Panc1 (cell line): ENCODE measurements around the gene MYH10. TPM values are rescaled to one million over a fixed set of nuclear protein-coding genes. Genes with fewer than 3 reads are reported as not detected.

Source experiments
- ATAC-seq: fragments of 200-7000 bp; cut with Tn5 transposase; 2 replicates; pipeline ENCODE4 v1.9.1; 2020; ENCODE audit warnings: mild to moderate bottlenecking, moderate library complexity
- BruUV-seq: library from RNA; stranded (reverse); fragments of 400-500 nt; replicated peaks from 2 replicates; lab custom pipeline; 2021; lab: Mats Ljungman, UMichigan
- CTCF ChIA-PET: fragments of 300-600 bp; sonication (Branson Sonifier 250); formaldehyde crosslinking; loops from one replicate; lab custom pipeline; 2022; ENCODE audit warnings: antibody characterized with exemption; lab: Charles Lee
- POLR2A ChIA-PET: fragments of 300-600 bp; sonication (Branson Sonifier 250); formaldehyde crosslinking; loops from one replicate; lab custom pipeline; 2022; ENCODE audit warnings: antibody characterized with exemption; lab: Charles Lee
- DNase-seq: peaks from one replicate; pipeline ENCODE4 v3.0.0-alpha.2; 2010; ENCODE audit warnings: low read depth, low spot score
- H3K27ac ChIP-seq: 2 replicates; pipeline ENCODE4 v1.5.1; 2011; ENCODE audit warnings: mild to moderate bottlenecking, low read length, inconsistent platforms
- H3K27me3 ChIP-seq: fragments of 200-500 bp; sonication (Bioruptor generic); 2 replicates; pipeline ENCODE4 v1.6.0; 2014; ENCODE audit warnings: low read length, inconsistent platforms; ENCODE audit not compliant: control insufficient read depth, insufficient read depth
- H3K36me3 ChIP-seq: fragments of 200-500 bp; sonication (Bioruptor generic); 2 replicates; pipeline ENCODE4 v1.5.1; 2014; ENCODE audit warnings: inconsistent platforms, mild to moderate bottlenecking, low read length, moderate library complexity; ENCODE audit not compliant: control insufficient read depth, insufficient read depth
- H3K4me1 ChIP-seq: 2 replicates; pipeline ENCODE4 v1.5.1; 2011; ENCODE audit warnings: inconsistent platforms, mild to moderate bottlenecking, low read length, moderate library complexity; ENCODE audit not compliant: control insufficient read depth, insufficient read depth
- H3K4me3 ChIP-seq, 2 experiments: 2 replicates each; pipeline ENCODE4 v1.5.1; 2011 to 2012; ENCODE audit warnings: low read depth in 2 of 2, low read length in 2 of 2, mild to moderate bottlenecking in 2 of 2, inconsistent platforms in 1 of 2, moderate library complexity in 1 of 2
- H3K9me3 ChIP-seq: fragments of 200-500 bp; sonication (Bioruptor generic); 2 replicates; pipeline ENCODE4 v1.5.1; 2014; ENCODE audit warnings: low read depth, mild to moderate bottlenecking, inconsistent platforms, low read length, moderate library complexity; ENCODE audit not compliant: control insufficient read depth, insufficient read depth
- POLR2AphosphoS5 ChIP-seq: IDR thresholded peaks from 2 replicates; pipeline ENCODE4 v1.6.1; 2012; ENCODE audit warnings: mild to moderate bottlenecking, low read depth, low read length, moderate library complexity
- SIN3A ChIP-seq: IDR thresholded peaks from 2 replicates; pipeline ENCODE4 v1.6.1; 2012; ENCODE audit warnings: low read depth, mild to moderate bottlenecking, low read length, moderate library complexity, borderline replicate concordance; ENCODE audit not compliant: insufficient read depth
- TCF7L2 ChIP-seq: IDR thresholded peaks from 2 replicates; pipeline ENCODE4 v1.6.1; 2011; ENCODE audit warnings: mild to moderate bottlenecking, low read depth, low read length, inconsistent platforms
- in situ Hi-C: cut with HindIII; loops from 2 replicates; pipeline ENCODE4 v1.10.0; 2016; ENCODE audit warnings: low sequenced_read_pairs, low pct_unique_long_range_greater_than_20kb
- intact Hi-C: fragments of 100-400 bp; cut with micrococcal nuclease; formaldehyde crosslinking; loops from one replicate; pipeline ENCODE4 v1.10.0; 2022; ENCODE audit not compliant: unreplicated experiment
- total RNA-seq: library from RNA; stranded (reverse); gene quantifications from one replicate; pipeline ENCODE4 v1.2.1, GENCODE V29; 2021; ENCODE audit not compliant: unreplicated experiment
- TF ChIP-seq, protein P1 (sequence below): fragments of 450-650 bp; IDR thresholded peaks from 2 replicates; pipeline ENCODE4 v1.5.1; 2017; ENCODE audit warnings: mild to moderate bottlenecking
- TF ChIP-seq, protein P2 (sequence below), 2 experiments: IDR thresholded peaks; 2 replicates each; pipeline ENCODE4 v1.6.1; 2011 to 2012; ENCODE audit warnings: low read depth in 2 of 2, control low read depth in 1 of 2, low read length in 1 of 2, mild to moderate bottlenecking in 1 of 2, moderate library complexity in 1 of 2; ENCODE audit not compliant: insufficient read depth in 1 of 2

MYH10 gene
- total RNA-seq, 1 experiment from 2014 or later: 36.5 TPM

DNA sequence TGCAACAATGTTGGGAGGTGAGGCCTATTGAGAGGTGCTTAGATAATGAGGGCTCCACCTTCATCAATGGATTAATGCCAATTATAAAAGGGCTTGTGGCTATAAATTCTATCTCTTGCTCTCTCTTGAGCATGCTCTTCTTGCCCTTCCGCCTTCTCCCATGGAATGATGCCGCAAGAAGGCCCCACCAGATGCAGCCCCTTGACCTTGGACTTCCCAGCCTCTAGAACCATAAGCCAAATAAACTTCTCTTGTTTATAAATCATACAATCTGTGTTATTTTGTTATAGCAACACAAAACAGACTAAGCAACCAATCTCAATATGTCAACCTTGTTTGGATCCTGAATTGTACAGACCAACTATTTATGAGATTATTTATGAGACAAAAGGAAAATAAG, 20.0 kb downstream of the MYH10 start:
- ChIA-PET POLR2A (interaction anchor here (0.6 kb wide), 2 partner anchors 157 to 333 kb away, joined by 3 to 4 read pairs; no protein-coding TSS in a partner anchor), CTCF (no interaction called here)
- DNase-seq: no peak
- H3K4me1 ChIP-seq: no peaks in the 10 kb centered on the region; the same call in none of the 2 replicates
- no peaks in the 10 kb centered on the region for H3K27me3 ChIP-seq
- ATAC-seq: no peak
- no peaks in the 10 kb centered on the region for H3K36me3 ChIP-seq
- BruUV-seq: no TSS peak
- no peak overlapping the region for H3K27ac ChIP-seq
- TF ChIP-seq, protein P1, sequence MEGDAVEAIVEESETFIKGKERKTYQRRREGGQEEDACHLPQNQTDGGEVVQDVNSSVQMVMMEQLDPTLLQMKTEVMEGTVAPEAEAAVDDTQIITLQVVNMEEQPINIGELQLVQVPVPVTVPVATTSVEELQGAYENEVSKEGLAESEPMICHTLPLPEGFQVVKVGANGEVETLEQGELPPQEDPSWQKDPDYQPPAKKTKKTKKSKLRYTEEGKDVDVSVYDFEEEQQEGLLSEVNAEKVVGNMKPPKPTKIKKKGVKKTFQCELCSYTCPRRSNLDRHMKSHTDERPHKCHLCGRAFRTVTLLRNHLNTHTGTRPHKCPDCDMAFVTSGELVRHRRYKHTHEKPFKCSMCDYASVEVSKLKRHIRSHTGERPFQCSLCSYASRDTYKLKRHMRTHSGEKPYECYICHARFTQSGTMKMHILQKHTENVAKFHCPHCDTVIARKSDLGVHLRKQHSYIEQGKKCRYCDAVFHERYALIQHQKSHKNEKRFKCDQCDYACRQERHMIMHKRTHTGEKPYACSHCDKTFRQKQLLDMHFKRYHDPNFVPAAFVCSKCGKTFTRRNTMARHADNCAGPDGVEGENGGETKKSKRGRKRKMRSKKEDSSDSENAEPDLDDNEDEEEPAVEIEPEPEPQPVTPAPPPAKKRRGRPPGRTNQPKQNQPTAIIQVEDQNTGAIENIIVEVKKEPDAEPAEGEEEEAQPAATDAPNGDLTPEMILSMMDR: no peak
- TF ChIP-seq TCF7L2: no peak
- TF ChIP-seq POLR2AphosphoS5: no peak
- TF ChIP-seq, protein P2, sequence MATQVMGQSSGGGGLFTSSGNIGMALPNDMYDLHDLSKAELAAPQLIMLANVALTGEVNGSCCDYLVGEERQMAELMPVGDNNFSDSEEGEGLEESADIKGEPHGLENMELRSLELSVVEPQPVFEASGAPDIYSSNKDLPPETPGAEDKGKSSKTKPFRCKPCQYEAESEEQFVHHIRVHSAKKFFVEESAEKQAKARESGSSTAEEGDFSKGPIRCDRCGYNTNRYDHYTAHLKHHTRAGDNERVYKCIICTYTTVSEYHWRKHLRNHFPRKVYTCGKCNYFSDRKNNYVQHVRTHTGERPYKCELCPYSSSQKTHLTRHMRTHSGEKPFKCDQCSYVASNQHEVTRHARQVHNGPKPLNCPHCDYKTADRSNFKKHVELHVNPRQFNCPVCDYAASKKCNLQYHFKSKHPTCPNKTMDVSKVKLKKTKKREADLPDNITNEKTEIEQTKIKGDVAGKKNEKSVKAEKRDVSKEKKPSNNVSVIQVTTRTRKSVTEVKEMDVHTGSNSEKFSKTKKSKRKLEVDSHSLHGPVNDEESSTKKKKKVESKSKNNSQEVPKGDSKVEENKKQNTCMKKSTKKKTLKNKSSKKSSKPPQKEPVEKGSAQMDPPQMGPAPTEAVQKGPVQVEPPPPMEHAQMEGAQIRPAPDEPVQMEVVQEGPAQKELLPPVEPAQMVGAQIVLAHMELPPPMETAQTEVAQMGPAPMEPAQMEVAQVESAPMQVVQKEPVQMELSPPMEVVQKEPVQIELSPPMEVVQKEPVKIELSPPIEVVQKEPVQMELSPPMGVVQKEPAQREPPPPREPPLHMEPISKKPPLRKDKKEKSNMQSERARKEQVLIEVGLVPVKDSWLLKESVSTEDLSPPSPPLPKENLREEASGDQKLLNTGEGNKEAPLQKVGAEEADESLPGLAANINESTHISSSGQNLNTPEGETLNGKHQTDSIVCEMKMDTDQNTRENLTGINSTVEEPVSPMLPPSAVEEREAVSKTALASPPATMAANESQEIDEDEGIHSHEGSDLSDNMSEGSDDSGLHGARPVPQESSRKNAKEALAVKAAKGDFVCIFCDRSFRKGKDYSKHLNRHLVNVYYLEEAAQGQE (IDR thresholded peaks at IDR 0.05; ENCODE audit: insufficient read depth in 1 of 2, low read depth in 2 of 2, low read length in 1 of 2): no peak
- no peak for TF ChIP-seq SIN3A
- in situ Hi-C loops: no loop called here
- H3K9me3 ChIP-seq: no peaks in the 10 kb centered on the region
- intact Hi-C loops: no loop called here
- no peak overlapping the region for H3K4me3 ChIP-seq

DNA sequence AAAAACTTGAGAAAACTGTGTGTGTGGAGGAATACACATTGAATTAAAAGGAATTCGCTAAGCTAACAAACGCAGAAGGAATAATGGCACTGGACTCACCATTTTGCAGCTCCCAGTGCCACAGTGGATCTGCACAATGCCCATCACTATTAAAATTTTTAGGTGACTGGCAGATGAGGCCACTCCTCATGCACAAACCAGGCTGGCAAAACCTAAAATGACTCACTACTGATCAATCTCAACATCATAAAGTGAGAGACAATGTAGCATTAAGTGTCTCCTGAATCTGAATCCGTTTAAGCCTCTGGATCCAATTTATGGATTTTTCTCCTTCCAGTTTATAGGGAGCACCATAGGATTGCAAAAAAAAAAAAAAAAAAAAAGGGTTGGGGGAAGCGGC, 20.6 kb downstream of the MYH10 start:
- H3K4me3 ChIP-seq: no peak overlapping the region
- ChIA-PET CTCF (no interaction called here), POLR2A (interaction anchor here (0.6 to 0.7 kb wide), 2 partner anchors 21 to 333 kb away, joined by 3 to 4 read pairs; no protein-coding TSS in a partner anchor)
- DNase-seq (no peak), ATAC-seq (no peak)
- intact Hi-C loops: no loop called here
- H3K4me1 ChIP-seq: no peaks in the 10 kb centered on the region; the same call in none of the 2 replicates
- H3K36me3 ChIP-seq: no peaks in the 10 kb centered on the region
- in situ Hi-C loops: no loop called here
- H3K9me3 ChIP-seq: no peaks in the 10 kb centered on the region
- H3K27me3 ChIP-seq: no peaks in the 10 kb centered on the region
- no TSS peak for BruUV-seq
- H3K27ac ChIP-seq: no peak overlapping the region
- TF ChIP-seq SIN3A (no peak), TCF7L2 (no peak), POLR2AphosphoS5 (no peak)
- TF ChIP-seq, protein P2 (IDR thresholded peaks at IDR 0.05; ENCODE audit: insufficient read depth in 1 of 2, low read depth in 2 of 2, low read length in 1 of 2): no peak
- TF ChIP-seq, protein P1: no peak
